HG03108 (cell line): Measurements from ENCODE around the gene RAMP3.

ENCODE experiments used
- ATAC-seq: cut with Tn5 transposase; IDR thresholded peaks from one replicate; pipeline ENCODE4 v1.9.1; 2021; ENCODE audit warnings: moderate library complexity; ENCODE audit not compliant: unreplicated experiment

Gene RAMP3

GRCh38 chr7:45219801-45220435 is 62.3 kb downstream of the RAMP3 start:
- ATAC-seq = no peak

- no peak for ATAC-seq
Measured at GRCh38 chr7:45220846-45221618, 63.4 kb downstream of the RAMP3 start.

- ATAC-seq = no peak
Measured at GRCh38 chr7:45221896-45222604, 64.5 kb downstream of the RAMP3 start.

- no peak for ATAC-seq
Measured at GRCh38 chr7:45223078-45223477, 65.5 kb downstream of the RAMP3 start.

DNA sequence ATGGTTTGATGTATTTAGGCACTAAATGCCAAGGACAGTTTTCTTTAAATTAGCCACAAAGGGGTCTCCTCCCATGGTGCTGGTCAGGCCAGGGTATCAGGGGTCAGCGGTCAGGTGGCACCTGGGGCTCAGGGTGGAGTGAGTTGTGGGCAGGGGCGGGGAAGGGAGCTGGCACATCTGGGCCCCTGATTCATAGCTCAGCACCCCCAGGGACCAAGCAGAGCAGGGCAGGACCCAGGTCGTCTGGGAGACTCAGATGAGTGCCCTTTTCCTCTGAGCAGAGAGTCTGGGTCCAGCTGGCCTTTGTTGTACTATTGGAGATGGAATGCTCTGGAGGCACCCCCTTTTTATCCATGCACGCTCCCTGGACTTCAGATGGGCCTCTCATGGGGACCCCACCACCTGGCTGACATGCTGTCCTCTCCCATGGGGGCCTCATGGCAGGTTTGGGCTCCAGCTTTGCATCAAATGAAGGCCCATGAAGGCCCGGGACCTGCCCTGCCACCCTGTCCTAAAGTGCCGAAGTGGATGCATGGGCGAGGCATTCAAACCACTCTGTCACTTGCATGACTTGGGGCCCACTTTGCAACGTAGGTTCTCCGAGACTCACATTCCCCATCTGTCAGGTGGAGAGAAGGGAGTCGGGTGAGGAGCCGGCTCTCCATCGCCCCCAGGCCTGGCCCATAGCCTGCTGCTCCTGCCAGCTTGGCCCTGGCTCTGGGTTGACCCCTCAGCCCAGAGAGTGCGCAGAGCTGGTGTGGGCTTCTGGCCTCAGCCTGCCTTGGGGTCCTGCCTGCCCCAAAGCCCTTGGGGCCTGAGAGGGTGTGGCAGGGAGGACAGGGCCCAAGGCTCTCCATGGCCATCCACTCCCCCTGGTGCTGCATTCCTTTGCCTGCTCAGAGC is 66.4 kb downstream of the RAMP3 start:
- no peak for ATAC-seq

- no peak for ATAC-seq
Measured at GRCh38 chr7:45224832-45225231, 67.2 kb downstream of the RAMP3 start.

- no peak for ATAC-seq
Measured at GRCh38 chr7:45225311-45225947, 67.8 kb downstream of the RAMP3 start.

DNA sequence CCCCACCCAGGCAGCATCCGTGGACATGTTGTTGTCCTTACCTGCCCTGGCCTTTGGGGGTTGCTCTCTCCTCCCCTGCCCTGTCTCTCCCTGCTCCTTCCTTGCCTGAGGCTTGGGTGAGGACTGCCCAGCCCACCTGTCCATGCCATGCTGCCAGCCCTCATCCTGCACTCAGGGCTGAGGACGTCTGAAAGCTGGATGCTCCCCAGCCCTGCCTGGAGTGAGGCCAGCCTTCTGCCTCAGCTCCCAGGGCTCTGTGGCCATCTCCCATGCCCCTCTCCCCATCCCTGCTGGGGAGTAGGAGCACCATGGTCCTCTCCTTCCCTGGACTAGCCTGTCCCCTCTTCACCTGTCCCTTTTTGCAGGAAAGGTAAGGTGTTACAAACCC is 68.4 kb downstream of the RAMP3 start:
- ATAC-seq = no peak

DNA sequence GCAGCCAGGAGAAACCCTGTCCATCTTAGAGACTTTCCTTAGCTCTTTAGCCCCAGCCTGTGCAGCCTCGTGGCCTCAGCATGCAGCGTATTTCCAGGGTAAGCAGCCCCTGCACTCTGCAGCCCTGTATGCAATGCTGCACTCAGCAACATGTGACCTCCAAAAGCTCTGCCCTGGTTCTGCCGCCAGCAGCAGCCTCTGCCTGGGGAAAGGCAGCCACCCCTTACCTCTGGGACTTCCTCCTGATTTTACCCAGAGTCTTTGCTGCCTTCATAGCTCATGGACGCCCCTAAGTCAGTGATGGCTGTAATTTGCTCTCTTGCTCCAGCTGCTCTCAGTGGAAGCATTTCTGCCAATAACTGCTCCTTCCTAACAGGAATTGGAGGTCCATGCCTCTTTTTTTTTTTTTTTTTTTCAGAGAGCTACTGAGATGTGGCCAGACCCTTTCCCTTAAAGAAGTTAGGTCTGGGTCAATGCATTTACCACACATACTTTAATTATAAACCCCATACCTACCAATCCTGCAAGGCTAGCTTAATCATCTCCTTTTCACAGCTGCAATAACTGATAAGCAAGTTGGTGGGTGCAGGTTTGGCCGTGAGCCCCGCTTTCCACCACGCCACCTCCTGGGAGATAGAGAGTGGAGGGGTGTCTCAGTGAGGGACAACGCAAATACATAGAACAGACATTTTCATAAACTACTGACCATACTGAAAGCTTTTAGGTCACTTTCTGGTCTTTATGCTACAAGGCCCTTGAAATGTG is 71.7 kb downstream of the RAMP3 start:
- ATAC-seq = no peak

- no peak for ATAC-seq
Measured at GRCh38 chr7:45230083-45230482, 72.5 kb downstream of the RAMP3 start.

DNA sequence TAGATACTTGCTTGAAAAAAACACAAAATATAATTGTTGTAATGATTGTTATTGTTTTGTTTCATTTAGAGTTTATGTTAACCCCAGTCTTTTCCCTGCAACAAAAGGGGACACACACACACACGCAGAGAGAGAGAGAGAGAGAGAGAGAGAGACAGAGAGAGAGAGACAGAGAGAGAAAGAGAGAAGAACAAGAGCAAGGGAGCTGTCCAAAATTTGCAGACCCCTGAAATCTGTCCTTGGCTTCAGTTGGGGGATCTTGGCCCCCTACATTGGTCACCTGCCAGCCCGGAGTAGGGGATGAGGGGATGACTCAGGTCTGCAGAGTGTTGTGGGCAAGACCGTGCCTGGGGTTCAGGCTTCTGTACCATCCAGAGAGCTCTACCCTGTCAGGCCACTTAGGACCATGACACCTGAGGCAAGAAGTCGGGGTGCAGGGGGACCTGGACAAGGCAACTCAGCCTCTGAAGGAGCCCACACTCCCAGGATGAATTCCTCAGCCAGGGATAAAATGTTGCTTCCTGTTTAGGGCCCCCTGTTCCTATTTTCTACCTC is 73.1 kb downstream of the RAMP3 start:
- no peak for ATAC-seq

DNA sequence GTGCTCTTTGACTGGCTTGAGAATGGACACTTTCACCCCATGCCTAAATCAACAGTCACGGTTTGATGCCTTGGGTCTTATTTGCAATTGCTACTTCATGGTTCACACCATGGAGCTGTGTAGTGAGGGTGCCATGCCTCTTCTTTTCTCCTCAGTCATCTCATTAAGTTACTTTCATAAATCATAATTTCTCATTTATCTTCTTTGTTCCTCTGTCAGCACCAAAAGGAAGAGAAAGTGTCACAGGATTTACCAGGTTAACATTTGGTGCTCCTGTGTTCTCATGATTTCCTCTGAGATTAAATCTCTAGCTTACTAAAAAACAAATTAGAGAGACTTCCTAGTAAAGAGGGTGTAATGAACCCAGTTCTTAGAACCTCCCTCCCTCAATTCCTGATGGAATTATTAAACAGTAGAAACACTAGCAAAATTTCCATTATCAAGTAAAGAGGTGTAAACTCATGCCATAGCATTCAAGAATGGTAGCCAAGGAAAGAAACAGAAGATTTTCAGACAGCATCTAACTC is 75.7 kb downstream of the RAMP3 start:
- no peak for ATAC-seq
